Type B pancreatic cell (in vitro differentiated cells): ENCODE results near the gene SYT17. TPM values are rescaled to one million over a fixed set of nuclear protein-coding genes. Genes with fewer than 3 reads are reported as not detected.

Source experiments
- DNase-seq: peaks from one replicate; pipeline ENCODE4 v3.0.0; 2021; ENCODE audit warnings: mixed read lengths; ENCODE audit not compliant: unreplicated experiment; ENCODE audit errors: extremely low spot score
- H3K27ac Mint-ChIP-seq: 2 replicates; pipeline ENCODE4 v1.8.0; 2021; ENCODE audit warnings: mild to moderate bottlenecking, mixed read lengths
- H3K27me3 Mint-ChIP-seq: 2 replicates; pipeline ENCODE4 v1.8.0; 2021; ENCODE audit warnings: mixed read lengths
- H3K36me3 Mint-ChIP-seq: 2 replicates; pipeline ENCODE4 v1.8.0; 2021; ENCODE audit warnings: mixed read lengths
- H3K4me1 Mint-ChIP-seq: one replicate; pipeline ENCODE4 v1.8.0; 2021; ENCODE audit warnings: mixed read lengths; ENCODE audit not compliant: unreplicated experiment
- H3K4me3 Mint-ChIP-seq: 2 replicates; pipeline ENCODE4 v1.8.0; 2021; ENCODE audit warnings: mild to moderate bottlenecking, mixed read lengths
- H3K9me3 Mint-ChIP-seq: 2 replicates; pipeline ENCODE4 v1.8.0; 2021; ENCODE audit warnings: mixed read lengths
- CTCF ChIP-seq: fragments of 200-600 bp; sonication (generic); conservative IDR thresholded peaks from 2 replicates; pipeline ENCODE4 v1.5.0; 2021; ENCODE audit warnings: antibody characterized with exemption, mild to moderate bottlenecking
- total RNA-seq: library from RNA; stranded (reverse); gene quantifications from 2 replicates; pipeline ENCODE4 v1.2.1, GENCODE V29; 2021; ENCODE audit warnings: low replicate concordance

The SYT17 gene
- total RNA-seq, 1 donor from 2014 or later, result 10.7 TPM

- H3K4me3 Mint-ChIP-seq, result no peak overlapping the region
- no peaks in the 10 kb centered on the region for H3K27me3 Mint-ChIP-seq
- DNase-seq, result no peak
- no peak for TF ChIP-seq CTCF
- no peaks in the 10 kb centered on the region for H3K4me1 Mint-ChIP-seq
- H3K27ac Mint-ChIP-seq, result no peak overlapping the region
- H3K36me3 Mint-ChIP-seq, result peaks cover 10% of the 10 kb centered on the region
- H3K9me3 Mint-ChIP-seq, result peaks cover 14% of the 10 kb centered on the region
These were observed 96.2 kb downstream of the SYT17 start for GRCh38 chr16:19264123-19264673.

GRCh38 chr16:19265380-19265930 is 97.4 kb downstream of the SYT17 start:
- Mint-ChIP-seq H3K4me1 (no peaks in the 10 kb centered on the region), H3K9me3 (peaks cover 14% of the 10 kb centered on the region), H3K4me3 (no peak overlapping the region), H3K27ac (no peak overlapping the region), H3K27me3 (no peaks in the 10 kb centered on the region), H3K36me3 (peaks cover 10% of the 10 kb centered on the region)
- DNase-seq, result no peak
- no peak for TF ChIP-seq CTCF

DNA sequence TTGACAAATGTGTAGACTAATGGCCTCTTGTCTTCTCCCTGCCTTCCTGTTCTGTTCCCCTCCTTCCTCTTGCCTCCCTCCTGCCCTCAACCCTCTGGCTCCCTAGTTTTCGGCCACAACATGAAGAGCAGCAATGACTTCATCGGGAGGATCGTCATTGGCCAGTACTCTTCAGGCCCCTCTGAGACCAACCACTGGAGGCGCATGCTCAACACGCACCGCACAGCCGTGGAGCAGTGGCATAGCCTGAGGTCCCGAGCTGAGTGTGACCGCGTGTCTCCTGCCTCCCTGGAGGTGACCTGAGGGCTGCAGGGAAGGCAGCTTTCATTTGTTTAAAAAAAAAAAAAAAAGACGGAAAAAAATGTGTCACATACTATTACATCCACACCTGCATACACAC is 98.7 kb downstream of the SYT17 start:
- Mint-ChIP-seq H3K4me3 (no peak overlapping the region), H3K4me1 (no peaks in the 10 kb centered on the region), H3K36me3 (peaks cover 10% of the 10 kb centered on the region), H3K27ac (no peak overlapping the region), H3K9me3 (peaks cover 14% of the 10 kb centered on the region), H3K27me3 (no peaks in the 10 kb centered on the region)
- TF ChIP-seq CTCF, result no peak
- no peak for DNase-seq

DNA sequence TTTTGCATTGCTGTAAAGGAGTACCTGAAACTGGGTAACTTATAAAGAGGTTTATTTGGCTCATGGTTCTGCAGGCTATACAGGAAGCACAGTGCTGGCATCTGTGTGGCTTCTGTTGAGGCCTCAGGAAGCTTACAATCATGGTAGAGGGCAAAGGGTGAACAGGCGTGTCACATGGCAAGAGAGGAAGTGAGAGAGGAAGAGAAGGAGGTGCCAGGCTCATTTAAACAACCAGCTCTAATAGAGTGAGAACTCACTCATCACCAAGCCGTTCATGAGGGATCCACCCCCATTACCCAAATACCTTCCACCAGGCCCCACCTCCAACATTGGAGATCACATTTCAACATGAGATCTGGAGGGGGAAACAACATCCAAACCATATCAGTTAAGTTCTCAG is 101.1 kb downstream of the SYT17 start:
- TF ChIP-seq CTCF, result no peak
- Mint-ChIP-seq H3K9me3 (peaks cover 14% of the 10 kb centered on the region), H3K27me3 (no peaks in the 10 kb centered on the region), H3K36me3 (peaks cover 10% of the 10 kb centered on the region), H3K4me3 (no peak overlapping the region), H3K4me1 (no peaks in the 10 kb centered on the region), H3K27ac (no peak overlapping the region)
- DNase-seq, result no peak

GRCh38 chr16:19274165-19274797 is 106.2 kb downstream of the SYT17 start:
- no peaks in the 10 kb centered on the region for H3K27me3 Mint-ChIP-seq
- H3K4me1 Mint-ChIP-seq, result no peaks in the 10 kb centered on the region
- H3K4me3 Mint-ChIP-seq, result no peak overlapping the region
- H3K27ac Mint-ChIP-seq, result no peak overlapping the region
- H3K36me3 Mint-ChIP-seq, result no peaks in the 10 kb centered on the region
- DNase-seq, result no peak
- TF ChIP-seq CTCF, result no peak
- H3K9me3 Mint-ChIP-seq, result peaks cover 4% of the 10 kb centered on the region
